Esophagus muscularis mucosa (tissue), 3 donors: ENCODE results near the gene SIM1.

Source experiments
- CTCF ChIP-seq, 3 experiments: fragments of 200-600 bp in 2 of 3; fragments of 450-650 bp in 1 of 3; sonication (generic) in 2 of 3; IDR thresholded peaks; one replicate each; pipeline ENCODE4 v1.5.1; 2017 to 2019; ENCODE audit warnings: antibody characterized with exemption in 3 of 3, mild to moderate bottlenecking in 2 of 3, moderate library complexity in 1 of 3
- POLR2A ChIP-seq: fragments of 450-650 bp; IDR thresholded peaks from one replicate; pipeline ENCODE4 v1.6.1; 2017; ENCODE audit warnings: antibody characterized with exemption, moderate library complexity, mild to moderate bottlenecking, low read depth
- POLR2AphosphoS5 ChIP-seq, 2 donors: sonication (generic); formaldehyde crosslinking; IDR thresholded peaks; one replicate each; pipeline ENCODE4 v1.6.1; 2017; ENCODE audit warnings: antibody characterized with exemption in 2 of 2

DNA sequence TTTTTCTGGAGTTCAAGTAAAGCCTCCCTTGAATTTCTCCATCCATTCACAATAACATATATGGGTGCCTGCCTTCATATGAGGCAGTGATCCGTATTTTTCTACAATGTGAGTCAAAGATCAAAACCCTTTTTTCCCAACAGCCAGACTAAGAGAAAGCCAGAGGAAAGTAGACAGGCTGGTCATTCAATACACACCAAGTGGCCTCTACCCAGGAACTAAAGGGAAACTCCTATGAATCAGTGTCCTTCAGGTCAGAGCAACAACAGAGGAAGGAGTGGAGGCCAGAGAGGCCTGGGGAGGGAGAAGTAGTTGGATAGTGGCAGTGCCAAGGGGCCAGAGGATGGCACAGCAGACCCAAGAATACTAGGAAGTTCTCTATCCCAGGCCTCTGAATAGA is 23.8 kb downstream of the SIM1 start:
- TF ChIP-seq CTCF (IDR thresholded peaks at IDR 0.05) (no peak), POLR2AphosphoS5 (IDR thresholded peaks at IDR 0.05) (no peak), POLR2A (no peak)
